ENCODE results near the gene FEM1C.

DNA sequence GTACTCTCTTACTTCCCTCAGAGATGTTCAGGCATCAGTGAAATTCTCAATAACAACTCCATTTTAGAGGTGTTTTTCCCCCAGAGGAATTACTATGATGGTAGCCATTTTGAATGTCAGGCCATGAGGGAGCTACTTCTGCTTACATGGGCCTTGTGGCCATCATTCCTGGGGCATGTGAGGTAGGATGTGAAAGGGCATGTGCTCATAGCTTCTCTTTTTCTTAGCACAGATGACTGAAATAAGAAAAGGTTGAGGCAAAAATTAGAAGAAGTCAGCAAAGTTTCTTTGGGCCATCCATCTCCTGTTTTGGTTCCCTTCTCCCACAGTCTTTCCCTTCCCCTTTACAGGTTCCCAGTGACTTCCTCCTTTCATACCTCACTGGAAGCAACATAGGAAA is 68.8 kb downstream of the FEM1C start:
- TF ChIP-seq, protein P1, sequence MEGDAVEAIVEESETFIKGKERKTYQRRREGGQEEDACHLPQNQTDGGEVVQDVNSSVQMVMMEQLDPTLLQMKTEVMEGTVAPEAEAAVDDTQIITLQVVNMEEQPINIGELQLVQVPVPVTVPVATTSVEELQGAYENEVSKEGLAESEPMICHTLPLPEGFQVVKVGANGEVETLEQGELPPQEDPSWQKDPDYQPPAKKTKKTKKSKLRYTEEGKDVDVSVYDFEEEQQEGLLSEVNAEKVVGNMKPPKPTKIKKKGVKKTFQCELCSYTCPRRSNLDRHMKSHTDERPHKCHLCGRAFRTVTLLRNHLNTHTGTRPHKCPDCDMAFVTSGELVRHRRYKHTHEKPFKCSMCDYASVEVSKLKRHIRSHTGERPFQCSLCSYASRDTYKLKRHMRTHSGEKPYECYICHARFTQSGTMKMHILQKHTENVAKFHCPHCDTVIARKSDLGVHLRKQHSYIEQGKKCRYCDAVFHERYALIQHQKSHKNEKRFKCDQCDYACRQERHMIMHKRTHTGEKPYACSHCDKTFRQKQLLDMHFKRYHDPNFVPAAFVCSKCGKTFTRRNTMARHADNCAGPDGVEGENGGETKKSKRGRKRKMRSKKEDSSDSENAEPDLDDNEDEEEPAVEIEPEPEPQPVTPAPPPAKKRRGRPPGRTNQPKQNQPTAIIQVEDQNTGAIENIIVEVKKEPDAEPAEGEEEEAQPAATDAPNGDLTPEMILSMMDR (IDR thresholded peaks at IDR 0.05), result no peak
- TF ChIP-seq POLR2A (IDR thresholded peaks at IDR 0.05), result no peak
